ENCODE results near the gene PUM1.

- no peak for TF ChIP-seq FOXK2 (IDR thresholded peaks at IDR 0.05)
- no peak for TF ChIP-seq SUZ12 (IDR thresholded peaks at IDR 0.05)
- TF ChIP-seq ARNT (IDR thresholded peaks at IDR 0.05), result no peak
- TF ChIP-seq SP1 (IDR thresholded peaks at IDR 0.05), result no peak
- TF ChIP-seq ELF4 (IDR thresholded peaks at IDR 0.05), result no peak
- TF ChIP-seq TARDBP (IDR thresholded peaks at IDR 0.05), result no peak
- no peak for TF ChIP-seq FOXA1 (IDR thresholded peaks at IDR 0.05)
- no peak for TF ChIP-seq BHLHE40 (IDR thresholded peaks at IDR 0.05; ENCODE audit: borderline replicate concordance)
Observed at GRCh38 chr1:30928171-30928570, 137.3 kb downstream of the PUM1 start.

Measured in HEK293T (cell line).